ENCODE measurements around the gene SLC2A9. TPM values are rescaled to one million over a fixed set of nuclear protein-coding genes. Genes with fewer than 3 reads are reported as not detected.

The SLC2A9 gene
- total and polyA plus RNA-seq, 2 donors (not counting 1 experiment from before 2014, with no cell fraction given) = 2.3 to 3.9 TPM

DNA sequence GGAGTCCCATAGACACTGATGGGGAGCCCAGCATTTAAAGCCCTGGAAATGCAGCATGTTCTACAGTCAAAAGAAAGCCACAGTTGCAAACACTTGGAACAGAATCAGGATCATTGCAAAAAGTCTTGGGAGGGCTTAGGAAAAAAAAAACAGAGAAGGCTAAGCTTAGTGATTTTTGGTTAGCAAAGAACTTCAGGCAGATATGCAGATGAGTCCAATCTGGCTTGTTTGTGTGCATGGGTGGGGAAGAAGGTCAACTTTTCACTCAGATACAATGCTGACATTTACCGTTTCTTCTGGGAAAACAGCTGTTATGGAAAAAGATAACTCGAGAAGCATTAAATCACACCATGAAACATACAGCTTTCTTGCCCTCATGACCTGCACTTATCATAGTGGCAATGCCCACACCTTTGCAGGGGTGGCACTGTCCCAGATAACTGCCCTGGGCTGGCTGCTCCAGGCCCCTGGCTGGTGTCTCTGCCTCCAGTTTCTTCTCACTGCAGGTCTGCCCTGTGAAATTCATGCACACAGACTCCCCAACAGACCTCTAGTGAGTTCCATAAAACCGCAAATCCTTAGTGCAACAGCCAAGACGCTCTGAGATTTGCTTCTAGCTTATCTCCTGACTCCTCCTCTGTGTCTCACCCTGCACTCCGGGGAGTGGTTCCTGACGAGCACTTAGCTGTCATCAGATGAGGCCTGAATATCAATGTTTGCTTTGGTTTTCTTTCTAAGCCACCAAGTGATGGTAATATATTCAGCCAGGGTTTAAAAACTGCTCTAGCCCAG lies 140.7 kb downstream of the SLC2A9 start:
- no peak overlapping the region for H3K27ac ChIP-seq (ENCODE audit: insufficient read depth, low read length)
- H4K20me1 ChIP-seq (ENCODE audit: control insufficient read depth, extremely low read depth, insufficient read depth, low read length) = no peaks in the 10 kb centered on the region
- DNase-seq (ENCODE audit: low read depth in 2 of 2) = no peak
- H3K9ac ChIP-seq (ENCODE audit: insufficient read depth, low read length) = no peak overlapping the region
- H2AFZ ChIP-seq (ENCODE audit: low read length) = no peak overlapping the region
- no peaks in the 10 kb centered on the region for H3K4me1 ChIP-seq (ENCODE audit: control insufficient read depth, extremely low read depth, insufficient read depth, low read length)
- H3K79me2 ChIP-seq (ENCODE audit: control insufficient read depth, insufficient read depth, low read length) = no peaks in the 10 kb centered on the region
- no peaks in the 10 kb centered on the region for H3K27me3 ChIP-seq (ENCODE audit: control insufficient read depth, insufficient read depth, low read length)
- H3K4me2 ChIP-seq (ENCODE audit: extremely low read depth, insufficient read depth, low read length) = no peak overlapping the region
- H3K4me3 ChIP-seq (replicated peaks in 1 of 4; ENCODE audit: control extremely low read depth in 1 of 4, insufficient read depth in 1 of 4, low read depth in 3 of 4, low read length in 4 of 4) = no peak overlapping the region
- H3K9me3 ChIP-seq (ENCODE audit: control insufficient read depth, insufficient read depth, low read depth, low read length) = no peaks in the 10 kb centered on the region
- no peaks in the 10 kb centered on the region for H3K36me3 ChIP-seq (ENCODE audit: control insufficient read depth, insufficient read depth, low read length)
- no peak for TF ChIP-seq EZH2 (IDR thresholded peaks at IDR 0.05; ENCODE audit: low read length, missing control alignments)
- TF ChIP-seq, protein P1, sequence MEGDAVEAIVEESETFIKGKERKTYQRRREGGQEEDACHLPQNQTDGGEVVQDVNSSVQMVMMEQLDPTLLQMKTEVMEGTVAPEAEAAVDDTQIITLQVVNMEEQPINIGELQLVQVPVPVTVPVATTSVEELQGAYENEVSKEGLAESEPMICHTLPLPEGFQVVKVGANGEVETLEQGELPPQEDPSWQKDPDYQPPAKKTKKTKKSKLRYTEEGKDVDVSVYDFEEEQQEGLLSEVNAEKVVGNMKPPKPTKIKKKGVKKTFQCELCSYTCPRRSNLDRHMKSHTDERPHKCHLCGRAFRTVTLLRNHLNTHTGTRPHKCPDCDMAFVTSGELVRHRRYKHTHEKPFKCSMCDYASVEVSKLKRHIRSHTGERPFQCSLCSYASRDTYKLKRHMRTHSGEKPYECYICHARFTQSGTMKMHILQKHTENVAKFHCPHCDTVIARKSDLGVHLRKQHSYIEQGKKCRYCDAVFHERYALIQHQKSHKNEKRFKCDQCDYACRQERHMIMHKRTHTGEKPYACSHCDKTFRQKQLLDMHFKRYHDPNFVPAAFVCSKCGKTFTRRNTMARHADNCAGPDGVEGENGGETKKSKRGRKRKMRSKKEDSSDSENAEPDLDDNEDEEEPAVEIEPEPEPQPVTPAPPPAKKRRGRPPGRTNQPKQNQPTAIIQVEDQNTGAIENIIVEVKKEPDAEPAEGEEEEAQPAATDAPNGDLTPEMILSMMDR (conservative IDR thresholded peaks at IDR 0.05 in 1 of 2, IDR thresholded peaks at IDR 0.05 in 1 of 2; ENCODE audit: low read depth in 1 of 2, low read length in 2 of 2) = no peak

GRCh38 chr4:9877123-9877522 lies 144.2 kb downstream of the SLC2A9 start:
- no peaks in the 10 kb centered on the region for H3K36me3 ChIP-seq (ENCODE audit: control insufficient read depth, insufficient read depth, low read length)
- no peak overlapping the region for H2AFZ ChIP-seq (ENCODE audit: low read length)
- DNase-seq (ENCODE audit: low read depth in 2 of 2) = no peak
- no peaks in the 10 kb centered on the region for H3K4me1 ChIP-seq (ENCODE audit: control insufficient read depth, extremely low read depth, insufficient read depth, low read length)
- no peaks in the 10 kb centered on the region for H3K79me2 ChIP-seq (ENCODE audit: control insufficient read depth, insufficient read depth, low read length)
- no peak overlapping the region for H3K9ac ChIP-seq (ENCODE audit: insufficient read depth, low read length)
- no peak overlapping the region for H3K4me2 ChIP-seq (ENCODE audit: extremely low read depth, insufficient read depth, low read length)
- H3K9me3 ChIP-seq (ENCODE audit: control insufficient read depth, insufficient read depth, low read depth, low read length) = no peaks in the 10 kb centered on the region
- no peaks in the 10 kb centered on the region for H3K27me3 ChIP-seq (ENCODE audit: control insufficient read depth, insufficient read depth, low read length)
- no peak for TF ChIP-seq EZH2 (IDR thresholded peaks at IDR 0.05; ENCODE audit: low read length, missing control alignments)
- TF ChIP-seq, protein P1 (conservative IDR thresholded peaks at IDR 0.05 in 1 of 2, IDR thresholded peaks at IDR 0.05 in 1 of 2; ENCODE audit: low read depth in 1 of 2, low read length in 2 of 2) = no peak
- H3K4me3 ChIP-seq (replicated peaks in 1 of 4; ENCODE audit: control extremely low read depth in 1 of 4, insufficient read depth in 1 of 4, low read depth in 3 of 4, low read length in 4 of 4) = no peak overlapping the region
- H3K27ac ChIP-seq (ENCODE audit: insufficient read depth, low read length) = no peak overlapping the region
- no peaks in the 10 kb centered on the region for H4K20me1 ChIP-seq (ENCODE audit: control insufficient read depth, extremely low read depth, insufficient read depth, low read length)

- Histone ChIP-seq H3K9ac (ENCODE audit: insufficient read depth, low read length) (no peak overlapping the region), H2AFZ (ENCODE audit: low read length) (no peak overlapping the region), H3K27me3 (ENCODE audit: control insufficient read depth, insufficient read depth, low read length) (no peaks in the 10 kb centered on the region), H3K36me3 (ENCODE audit: control insufficient read depth, insufficient read depth, low read length) (no peaks in the 10 kb centered on the region), H3K4me3 (replicated peaks in 1 of 4; ENCODE audit: control extremely low read depth in 1 of 4, insufficient read depth in 1 of 4, low read depth in 3 of 4, low read length in 4 of 4) (no peak overlapping the region), H3K79me2 (ENCODE audit: control insufficient read depth, insufficient read depth, low read length) (no peaks in the 10 kb centered on the region), H4K20me1 (ENCODE audit: control insufficient read depth, extremely low read depth, insufficient read depth, low read length) (no peaks in the 10 kb centered on the region), H3K9me3 (ENCODE audit: control insufficient read depth, insufficient read depth, low read depth, low read length) (no peaks in the 10 kb centered on the region), H3K27ac (ENCODE audit: insufficient read depth, low read length) (no peak overlapping the region), H3K4me2 (ENCODE audit: extremely low read depth, insufficient read depth, low read length) (no peak overlapping the region), H3K4me1 (ENCODE audit: control insufficient read depth, extremely low read depth, insufficient read depth, low read length) (no peaks in the 10 kb centered on the region)
- TF ChIP-seq, protein P1 (conservative IDR thresholded peaks at IDR 0.05 in 1 of 2, IDR thresholded peaks at IDR 0.05 in 1 of 2; ENCODE audit: low read depth in 1 of 2, low read length in 2 of 2) = no peak
- no peak for TF ChIP-seq EZH2 (IDR thresholded peaks at IDR 0.05; ENCODE audit: low read length, missing control alignments)
- no peak for DNase-seq (ENCODE audit: low read depth in 2 of 2)
Observed at GRCh38 chr4:9875516-9875915, 145.8 kb downstream of the SLC2A9 start.
